Ishikawa (cell line): ENCODE results near the gene HOXB1.

Experiments used
- EP300 ChIP-seq: IDR thresholded peaks from 2 replicates; pipeline ENCODE4 v1.6.1; 2012; ENCODE audit warnings: borderline replicate concordance
- FOXM1 ChIP-seq: IDR thresholded peaks from 2 replicates; pipeline ENCODE4 v1.6.1; 2012; ENCODE audit warnings: low read depth, borderline replicate concordance
- MAX ChIP-seq: IDR thresholded peaks from 2 replicates; pipeline ENCODE4 v1.6.1; 2012
- TAF1 ChIP-seq: IDR thresholded peaks from 2 replicates; pipeline ENCODE4 v1.6.1; 2012; ENCODE audit warnings: low read depth, mild to moderate bottlenecking
- USF1 ChIP-seq: IDR thresholded peaks from 2 replicates; pipeline ENCODE4 v1.6.1; 2012
- YY1 ChIP-seq: IDR thresholded peaks from 2 replicates; pipeline ENCODE4 v1.6.1; 2012; ENCODE audit warnings: low read depth

- TF ChIP-seq EP300 (no peak), TAF1 (no peak), YY1 (no peak), FOXM1 (no peak), MAX (no peak), USF1 (no peak)
These were observed 33.7 kb downstream of the HOXB1 start for GRCh38 chr17:48497103-48497502.
